Keratinocyte (primary cell): ENCODE results near the gene BRCA2. TPM values are rescaled to one million over a fixed set of nuclear protein-coding genes. Genes with fewer than 3 reads are reported as not detected.

Experiments used
- DNase-seq: peaks from one replicate; pipeline ENCODE4 v3.0.0-alpha.2; 2011; ENCODE audit warnings: low read depth, missing footprints, low spot score
- FAIRE-seq: peaks from 2 replicates; lab custom pipeline; 2011; peaks lifted over from hg19 to GRCh38; lab: Jason Lieb, UNC
- H2AFZ ChIP-seq: 2 replicates; pipeline ENCODE4 v1.6.0; 2012; ENCODE audit warnings: low read length, control low read depth, inconsistent platforms; ENCODE audit not compliant: control insufficient read depth
- H3K27ac ChIP-seq: 2 replicates; pipeline ENCODE4 v1.5.1; 2011; ENCODE audit warnings: low read length; ENCODE audit not compliant: control insufficient read depth, insufficient read depth
- H3K27me3 ChIP-seq: 3 replicates; pipeline ENCODE4 v1.6.0; 2011; ENCODE audit warnings: low read length; ENCODE audit not compliant: control insufficient read depth, insufficient read depth; ENCODE audit errors: extremely low read depth
- H3K36me3 ChIP-seq, 2 experiments: 2 replicates in 1 of 2; 3 replicates in 1 of 2; pipeline ENCODE4 v1.5.1; 2011; ENCODE audit warnings: low read length in 2 of 2, mild to moderate bottlenecking in 1 of 2; ENCODE audit not compliant: control insufficient read depth in 2 of 2, insufficient read depth in 2 of 2; ENCODE audit errors: extremely low read depth in 1 of 2
- H3K4me1 ChIP-seq: 3 replicates; pipeline ENCODE4 v1.5.1; 2011; ENCODE audit warnings: low read length; ENCODE audit not compliant: control insufficient read depth, insufficient read depth; ENCODE audit errors: extremely low read depth
- H3K4me2 ChIP-seq: 3 replicates; pipeline ENCODE4 v1.6.0; 2011; ENCODE audit warnings: low read depth, low read length; ENCODE audit not compliant: control insufficient read depth, insufficient read depth; ENCODE audit errors: extremely low read depth
- H3K4me3 ChIP-seq, 3 experiments: fragments of 200-600 bp in 1 of 3; sonication (generic) in 1 of 3; 2 replicates in 2 of 3; 3 replicates in 1 of 3; pipeline ENCODE4 v1.5.1; 2011 to 2016; ENCODE audit warnings: low read length in 3 of 3, mild to moderate bottlenecking in 3 of 3, control low read depth in 2 of 3, inconsistent platforms in 1 of 3, low read depth in 1 of 3, mixed read lengths in 1 of 3, mixed run types in 1 of 3, moderate library complexity in 1 of 3; ENCODE audit not compliant: control insufficient read depth in 2 of 3, insufficient read depth in 2 of 3; ENCODE audit errors: extremely low read depth in 1 of 3
- H3K79me2 ChIP-seq: 2 replicates; pipeline ENCODE4 v1.6.0; 2012; ENCODE audit warnings: low read length; ENCODE audit not compliant: control insufficient read depth, insufficient read depth
- H3K9ac ChIP-seq: 3 replicates; pipeline ENCODE4 v1.6.0; 2011; ENCODE audit warnings: low read length; ENCODE audit not compliant: control insufficient read depth, insufficient read depth; ENCODE audit errors: extremely low read depth
- H3K9me1 ChIP-seq: 3 replicates; pipeline ENCODE4 v1.6.0; 2011; ENCODE audit warnings: low read length; ENCODE audit not compliant: control insufficient read depth, insufficient read depth; ENCODE audit errors: extremely low read depth
- H3K9me3 ChIP-seq: 2 replicates; pipeline ENCODE4 v1.5.1; 2012; ENCODE audit warnings: low read depth, low read length; ENCODE audit not compliant: control insufficient read depth
- H4K20me1 ChIP-seq: 3 replicates; pipeline ENCODE4 v1.6.0; 2011; ENCODE audit warnings: low read length; ENCODE audit not compliant: control insufficient read depth, insufficient read depth; ENCODE audit errors: extremely low read depth
- CTCF ChIP-seq, 3 experiments: IDR thresholded peaks in 1 of 3; conservative IDR thresholded peaks in 1 of 3; optimal IDR thresholded peaks in 1 of 3; 2 replicates in 2 of 3; 3 replicates in 1 of 3; pipeline versions ENCODE3 to v1.5.1; 2011; ENCODE audit warnings: low read length in 3 of 3, mild to moderate bottlenecking in 3 of 3, moderate library complexity in 2 of 3, control low read depth in 1 of 3, inconsistent platforms in 1 of 3; ENCODE audit not compliant: insufficient read depth in 2 of 3; ENCODE audit errors: extremely low read depth in 1 of 3
- EZH2 ChIP-seq: IDR thresholded peaks from one replicate; pipeline ENCODE4 v1.6.1; 2012; ENCODE audit warnings: inconsistent platforms, mild to moderate bottlenecking, low read length, moderate library complexity
- dilution Hi-C: fragments of 300-500 bp; cut with MboI; formaldehyde crosslinking; loops from one replicate; pipeline ENCODE4 v1.7.0; 2020; ENCODE audit warnings: low sequenced_read_pairs; ENCODE audit not compliant: extremely low pct_ligation_motif_present
- polyA plus RNA-seq, 5 experiments: library from polyadenylated mRNA; depleted of rRNA in 3 of 5; stranded (reverse) in 3 of 5; stranded (forward) in 1 of 5; unstranded in 1 of 5; fragments of >200 nt; gene quantifications; 1 replicate in 1 of 5; 2 replicates in 3 of 5; 3 replicates in 1 of 5; pipeline versions ENCODE4 v1.2.1 to v1.2.3, GENCODE V29; 2011 to 2012; ENCODE audit warnings: missing spikeins in 2 of 5, low read depth in 1 of 5, low replicate concordance in 1 of 5
- small RNA-seq, 3 experiments: library from RNA; depleted of rRNA; stranded (forward); fragments of <200 nt; gene quantifications; one replicate each; pipeline ENCODE3, GENCODE V24; 2012; ENCODE audit warnings: low read depth in 3 of 3, low replicate concordance in 1 of 3; ENCODE audit not compliant: insufficient read length in 3 of 3

Gene BRCA2
- polyA plus RNA-seq, 1 donor (not counting 4 experiments of a cell fraction or from before 2014, with no cell fraction given), result 2.4 TPM

DNA sequence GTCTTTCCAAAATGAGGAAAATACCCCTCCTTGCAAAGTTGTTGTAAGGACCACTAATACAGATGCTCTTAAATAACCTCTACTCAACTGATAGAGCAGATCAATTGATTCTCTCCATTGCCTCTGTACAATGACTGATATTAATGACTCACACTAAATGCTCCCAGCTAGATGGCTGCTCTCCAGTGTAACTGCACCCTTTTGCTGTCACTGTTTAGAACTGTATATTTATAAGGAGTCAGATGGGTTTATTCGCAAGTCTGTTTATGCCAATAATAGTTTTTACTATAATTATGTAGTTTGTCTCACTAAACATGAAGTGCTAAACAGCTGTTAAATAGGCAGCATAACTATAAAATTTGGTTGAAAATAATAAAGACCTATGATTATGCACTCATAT is 133.7 kb downstream of the BRCA2 start:
- Histone ChIP-seq H2AFZ (no peak overlapping the region), H3K27me3 (no peaks in the 10 kb centered on the region), H3K4me1 (no peaks in the 10 kb centered on the region), H3K9ac (no peak overlapping the region), H3K4me3 (no peak overlapping the region), H3K27ac (no peak overlapping the region), H3K79me2 (no peaks in the 10 kb centered on the region), H3K9me3 (no peaks in the 10 kb centered on the region), H3K9me1 (no peaks in the 10 kb centered on the region), H3K4me2 (no peak overlapping the region), H4K20me1 (no peaks in the 10 kb centered on the region), H3K36me3 (peaks cover 0 to 2% of the 10 kb centered on the region in 2 experiments)
- FAIRE-seq (no peak), DNase-seq (no peak)
- dilution Hi-C loops, result no loop called here
- TF ChIP-seq CTCF (optimal IDR thresholded peaks at IDR 0.05 in 1 of 3, IDR thresholded peaks at IDR 0.05 in 1 of 3, conservative IDR thresholded peaks at IDR 0.05 in 1 of 3; ENCODE audit: extremely low read depth in 1 of 3, insufficient read depth in 2 of 3, low read length in 3 of 3) (no peak), EZH2 (no peak)

Small RNAs within 50 kb of the gene (small RNA-seq; reads per million reads assigned to genes)
- gene RF00190, result 0 reads per million in 3 experiments

Other genes starting within 250 kb of the BRCA2 start
- not detected in 3 replicates for gene ZAR1L, start 145 bp upstream of the BRCA2 start, polyA plus RNA-seq
- 0.41 to 1.3 TPM (median 1.1 TPM) in 3 replicates for gene N4BP2L1, start 112.6 kb downstream of the BRCA2 start, polyA plus RNA-seq
- 27.6 to 75.4 TPM (median 46.1 TPM) in 3 replicates for gene N4BP2L2, start 223.3 kb downstream of the BRCA2 start, polyA plus RNA-seq